Measurements from ENCODE around the gene UBE2O.
"Not testable (repeated sequence)": the region's sequence is repeated elsewhere in the genome, so short reads cannot be mapped to it uniquely, and the experiment has no call there.

Gene UBE2O

GRCh38 chr17:76367642-76368041, 85.3 kb downstream of the UBE2O start:
- DNase-seq, result no peak

GRCh38 chr17:76366247-76366646, 86.7 kb downstream of the UBE2O start:
- no peak for DNase-seq

- DNase-seq, result no peak
Measured at GRCh38 chr17:76365256-76365903, 87.6 kb downstream of the UBE2O start.

GRCh38 chr17:76363107-76363842, 89.7 kb downstream of the UBE2O start:
- no peak for DNase-seq

- no peak for DNase-seq
Measured at GRCh38 chr17:76360461-76360860, 92.5 kb downstream of the UBE2O start.

- not testable (repeated sequence) for DNase-seq
Measured at GRCh38 chr17:76359776-76360175, 93.2 kb downstream of the UBE2O start.

- no peak for DNase-seq
Measured at GRCh38 chr17:76359375-76359774, 93.6 kb downstream of the UBE2O start.

- no peak for DNase-seq
Measured at GRCh38 chr17:76357597-76358158, 95.3 kb downstream of the UBE2O start.

GRCh38 chr17:76356803-76357456, 96.0 kb downstream of the UBE2O start:
- DNase-seq, result no peak

GRCh38 chr17:76354747-76355310, 98.1 kb downstream of the UBE2O start:
- DNase-seq, result no peak

GRCh38 chr17:76354317-76354729, 98.6 kb downstream of the UBE2O start:
- no peak for DNase-seq

- peak; percentile 61 for DNase-seq
Measured at GRCh38 chr17:76353599-76354316, 99.2 kb downstream of the UBE2O start, which contains the start of gene PRPSAP1. PRPSAP1 (minus strand) TSS chr17:76353916; CDS start chr17:76353703, 213 bp downstream.

GRCh38 chr17:76353004-76353598, 99.9 kb downstream of the UBE2O start:
- no peak for DNase-seq

- DNase-seq, result no peak
Measured at GRCh38 chr17:76351526-76352071, 101.4 kb downstream of the UBE2O start.

- no peak for DNase-seq
Measured at GRCh38 chr17:76350463-76350862, 102.5 kb downstream of the UBE2O start.

- not testable (repeated sequence) for DNase-seq
Measured at GRCh38 chr17:76346936-76347335, 106.0 kb downstream of the UBE2O start.

GRCh38 chr17:76345377-76345974, 107.5 kb downstream of the UBE2O start:
- no peak for DNase-seq

- DNase-seq, result no peak
Measured at GRCh38 chr17:76343106-76343505, 109.8 kb downstream of the UBE2O start.

- no peak for DNase-seq
Measured at GRCh38 chr17:76341301-76341700, 111.7 kb downstream of the UBE2O start.

All from activated T-cell treated with anti-CD3 and anti-CD28 coated beads for 4 hours (primary cell).